HepG2 (cell line): Measurements from ENCODE around the gene SEMA3F. TPM values are rescaled to one million over a fixed set of nuclear protein-coding genes. Genes with fewer than 3 reads are reported as not detected.

ENCODE experiments used
- HOXA3 ChIP-seq: sonication (generic); formaldehyde crosslinking; IDR thresholded peaks from 2 replicates; pipeline ENCODE4 v1.5.0; 2020; ENCODE audit warnings: missing genetic modification reagents
- KDM3A ChIP-seq: IDR thresholded peaks from 2 replicates; pipeline ENCODE4 v1.6.1; 2018; ENCODE audit warnings: low read depth, missing compliant biosample characterization
- MEIS1 ChIP-seq: sonication (generic); formaldehyde crosslinking; IDR thresholded peaks from 2 replicates; pipeline ENCODE4 v1.9.0; 2021; ENCODE audit warnings: mild to moderate bottlenecking, missing genetic modification reagents, moderate library complexity, borderline replicate concordance
- MXI1 ChIP-seq: IDR thresholded peaks from 3 replicates; pipeline ENCODE4 v1.6.1; 2012; ENCODE audit warnings: low read depth, low read length, inconsistent platforms, borderline replicate concordance
- PBX2 ChIP-seq: IDR thresholded peaks from 2 replicates; pipeline ENCODE4 v1.6.1; 2016; ENCODE audit warnings: control low read depth
- SRF ChIP-seq: IDR thresholded peaks from 2 replicates; pipeline ENCODE4 v1.6.1; 2011; ENCODE audit warnings: mild to moderate bottlenecking, low read depth, low read length, moderate library complexity
- ZHX2 ChIP-seq, 2 experiments: sonication (generic) in 1 of 2; formaldehyde crosslinking in 1 of 2; IDR thresholded peaks; 2 replicates each; pipeline versions ENCODE4 v1.6.1 to v1.9.0; 2014 to 2022; ENCODE audit warnings: antibody characterized with exemption in 1 of 2, borderline replicate concordance in 1 of 2, inconsistent platforms in 1 of 2, low read depth in 1 of 2, missing genetic modification reagents in 1 of 2
- ZNF510 ChIP-seq: sonication (generic); formaldehyde crosslinking; IDR thresholded peaks from 2 replicates; pipeline ENCODE4 v1.4.0; 2020; ENCODE audit warnings: low read depth, mild to moderate bottlenecking, missing genetic modification reagents
- ZNF607 ChIP-seq: sonication (generic); formaldehyde crosslinking; IDR thresholded peaks from 2 replicates; pipeline ENCODE4 v1.5.1; 2020; ENCODE audit warnings: missing genetic modification reagents, mild to moderate bottlenecking, borderline replicate concordance
- ZNF704 ChIP-seq: sonication (generic); formaldehyde crosslinking; IDR thresholded peaks from 2 replicates; pipeline ENCODE4 v1.8.1; 2023; ENCODE audit warnings: mild to moderate bottlenecking, inconsistent platforms, moderate library complexity, missing genetic modification reagents, borderline replicate concordance
- polyA plus RNA-seq, 8 experiments: library from polyadenylated mRNA; depleted of rRNA in 3 of 8; stranded (reverse) in 7 of 8; unstranded in 1 of 8; fragments of >200 nt; fragmentation: Illumina TruSeq in 4 of 8; extraction: Trizol in 4 of 8; gene quantifications; 2 replicates each; pipeline versions ENCODE4 v1.2.1 to v1.2.3, GENCODE V29; 2011 to 2016; ENCODE audit warnings: low read depth in 4 of 8, missing spikeins in 1 of 8, mixed read lengths in 1 of 8; ENCODE audit not compliant: insufficient read depth in 1 of 8
- total RNA-seq, 5 experiments: library from RNA; depleted of rRNA; stranded (reverse); fragments of >200 nt; fragmentation: Illumina TruSeq; extraction: Trizol; gene quantifications; 2 replicates each; pipeline ENCODE4 v1.2.3, GENCODE V29; 2016; ENCODE audit warnings: low read depth in 1 of 5
- TF ChIP-seq, protein P1 (sequence below): fragments of 450-650 bp; IDR thresholded peaks from 2 replicates; pipeline ENCODE4 v1.6.1; 2017; ENCODE audit warnings: mild to moderate bottlenecking
- TF ChIP-seq, protein P2 (sequence below): sonication (generic); formaldehyde crosslinking; IDR thresholded peaks from 2 replicates; pipeline ENCODE4 v1.4.0; 2020; ENCODE audit warnings: missing genetic modification reagents, borderline replicate concordance

The SEMA3F gene
- total and polyA plus RNA-seq, 2 of the 13 experiments (the other 11 are each of a cell fraction or from before 2014, with no cell fraction given) = 7.6 to 17.2 TPM

- TF ChIP-seq, protein P1, sequence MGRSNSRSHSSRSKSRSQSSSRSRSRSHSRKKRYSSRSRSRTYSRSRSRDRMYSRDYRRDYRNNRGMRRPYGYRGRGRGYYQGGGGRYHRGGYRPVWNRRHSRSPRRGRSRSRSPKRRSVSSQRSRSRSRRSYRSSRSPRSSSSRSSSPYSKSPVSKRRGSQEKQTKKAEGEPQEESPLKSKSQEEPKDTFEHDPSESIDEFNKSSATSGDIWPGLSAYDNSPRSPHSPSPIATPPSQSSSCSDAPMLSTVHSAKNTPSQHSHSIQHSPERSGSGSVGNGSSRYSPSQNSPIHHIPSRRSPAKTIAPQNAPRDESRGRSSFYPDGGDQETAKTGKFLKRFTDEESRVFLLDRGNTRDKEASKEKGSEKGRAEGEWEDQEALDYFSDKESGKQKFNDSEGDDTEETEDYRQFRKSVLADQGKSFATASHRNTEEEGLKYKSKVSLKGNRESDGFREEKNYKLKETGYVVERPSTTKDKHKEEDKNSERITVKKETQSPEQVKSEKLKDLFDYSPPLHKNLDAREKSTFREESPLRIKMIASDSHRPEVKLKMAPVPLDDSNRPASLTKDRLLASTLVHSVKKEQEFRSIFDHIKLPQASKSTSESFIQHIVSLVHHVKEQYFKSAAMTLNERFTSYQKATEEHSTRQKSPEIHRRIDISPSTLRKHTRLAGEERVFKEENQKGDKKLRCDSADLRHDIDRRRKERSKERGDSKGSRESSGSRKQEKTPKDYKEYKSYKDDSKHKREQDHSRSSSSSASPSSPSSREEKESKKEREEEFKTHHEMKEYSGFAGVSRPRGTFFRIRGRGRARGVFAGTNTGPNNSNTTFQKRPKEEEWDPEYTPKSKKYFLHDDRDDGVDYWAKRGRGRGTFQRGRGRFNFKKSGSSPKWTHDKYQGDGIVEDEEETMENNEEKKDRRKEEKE = no peak
- TF ChIP-seq PBX2 (CRISPR knock-in tag) (no peak), HOXA3 (CRISPR knock-in tag) (peak; percentile 89), ZHX2 (IDR thresholded peaks at IDR 0.05; ENCODE audit: low read depth) (0 out of 2 replicates have a peak, but pooled peaks have one; percentile 38), ZHX2 (CRISPR knock-in tag; IDR thresholded peaks at IDR 0.05; ENCODE audit: borderline replicate concordance) (no peak), MXI1 (peak; percentile 48; the same call in 1 of the 3 replicates), KDM3A (CRISPR knock-in tag) (no peak), ZNF704 (CRISPR knock-in tag) (peak; percentile 38; the same call in 1 of the 2 replicates), MEIS1 (CRISPR knock-in tag) (peak; percentile 65; the same call in 1 of the 2 replicates), SRF (no peak), ZNF607 (CRISPR knock-in tag) (peak; percentile 60; the same call in 1 of the 2 replicates), ZNF510 (CRISPR knock-in tag) (no peak)
- TF ChIP-seq, protein P2, sequence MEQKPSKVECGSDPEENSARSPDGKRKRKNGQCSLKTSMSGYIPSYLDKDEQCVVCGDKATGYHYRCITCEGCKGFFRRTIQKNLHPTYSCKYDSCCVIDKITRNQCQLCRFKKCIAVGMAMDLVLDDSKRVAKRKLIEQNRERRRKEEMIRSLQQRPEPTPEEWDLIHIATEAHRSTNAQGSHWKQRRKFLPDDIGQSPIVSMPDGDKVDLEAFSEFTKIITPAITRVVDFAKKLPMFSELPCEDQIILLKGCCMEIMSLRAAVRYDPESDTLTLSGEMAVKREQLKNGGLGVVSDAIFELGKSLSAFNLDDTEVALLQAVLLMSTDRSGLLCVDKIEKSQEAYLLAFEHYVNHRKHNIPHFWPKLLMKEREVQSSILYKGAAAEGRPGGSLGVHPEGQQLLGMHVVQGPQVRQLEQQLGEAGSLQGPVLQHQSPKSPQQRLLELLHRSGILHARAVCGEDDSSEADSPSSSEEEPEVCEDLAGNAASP (CRISPR knock-in tag) = peak; percentile 57; the same call in 1 of the 2 replicates
These were observed 39.2 kb downstream of the SEMA3F start (continued) for GRCh38 chr3:50194128-50194902.
